Measurements from ENCODE around the gene PRKACA. TPM values are rescaled to one million over a fixed set of nuclear protein-coding genes. Genes with fewer than 3 reads are reported as not detected.

PRKACA gene
- total RNA-seq, 2 donors from 2014 or later, result 34.8 to 106 TPM

DNA sequence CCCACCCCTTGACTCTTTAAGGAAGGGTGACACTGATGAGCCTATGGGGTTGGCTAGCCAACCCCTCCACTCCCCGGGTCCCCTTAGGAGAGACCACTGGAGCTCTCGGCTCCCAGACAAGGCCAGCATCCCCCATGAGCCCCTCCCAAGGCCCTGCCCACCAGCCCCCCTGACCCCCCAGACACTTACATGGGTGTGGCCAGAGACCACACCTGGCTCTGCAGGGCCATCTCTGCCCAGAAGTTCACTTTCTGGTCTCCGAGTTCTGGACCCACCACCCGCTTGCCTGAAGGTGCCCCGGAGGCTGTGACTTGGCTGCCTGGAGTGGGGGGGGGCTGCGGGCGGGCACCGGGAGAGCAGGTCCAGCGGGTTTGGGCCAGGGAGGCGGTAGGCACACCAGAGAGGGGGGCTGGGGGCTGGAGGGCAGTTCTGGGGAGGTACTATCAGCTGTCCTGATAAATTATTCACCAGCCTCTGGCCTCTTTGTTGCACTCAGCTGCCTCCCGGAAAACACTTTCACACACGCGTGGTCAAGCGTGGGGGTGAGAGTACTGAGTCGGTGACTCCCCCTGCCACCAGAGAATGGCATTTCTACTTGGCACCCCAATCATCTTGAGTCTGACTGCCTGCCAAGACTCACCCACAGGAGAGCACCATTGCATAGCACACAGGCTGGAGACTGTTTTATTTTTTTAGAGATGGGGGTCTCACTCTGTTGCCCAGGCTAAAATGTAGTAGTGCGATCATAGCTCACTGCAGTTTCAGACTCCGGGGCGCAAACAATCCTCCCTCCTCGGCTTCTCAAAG is 55.6 kb downstream of the PRKACA start, which contains the start of gene PALM3:
Gene PALM3 (minus strand): TSS at position 326 of the 807 bp plus-strand sequence. CDS start 96 bp downstream, at position 230.
- DNase-seq (ENCODE audit: low spot score), result peak; percentile 42
- intact Hi-C loops (cut with DNase I), result no loop called here
- Histone ChIP-seq H3K36me3 (no peaks in the 10 kb centered on the region), H3K27me3 (replicated peaks; ENCODE audit: insufficient read depth) (no peaks in the 10 kb centered on the region), H3K9me3 (no peaks in the 10 kb centered on the region), H3K4me3 (no peak within 1 kb of the TSS), H3K27ac (peak within 1 kb of the TSS in 1 of 2 donors; percentile 36), H3K4me1 (replicated peaks) (no peaks in the 10 kb centered on the region)
- TF ChIP-seq POLR2A (IDR thresholded peaks at IDR 0.05) (no peak), POLR2AphosphoS5 (IDR thresholded peaks at IDR 0.05) (peak; percentile 9)
- TF ChIP-seq, protein P1, sequence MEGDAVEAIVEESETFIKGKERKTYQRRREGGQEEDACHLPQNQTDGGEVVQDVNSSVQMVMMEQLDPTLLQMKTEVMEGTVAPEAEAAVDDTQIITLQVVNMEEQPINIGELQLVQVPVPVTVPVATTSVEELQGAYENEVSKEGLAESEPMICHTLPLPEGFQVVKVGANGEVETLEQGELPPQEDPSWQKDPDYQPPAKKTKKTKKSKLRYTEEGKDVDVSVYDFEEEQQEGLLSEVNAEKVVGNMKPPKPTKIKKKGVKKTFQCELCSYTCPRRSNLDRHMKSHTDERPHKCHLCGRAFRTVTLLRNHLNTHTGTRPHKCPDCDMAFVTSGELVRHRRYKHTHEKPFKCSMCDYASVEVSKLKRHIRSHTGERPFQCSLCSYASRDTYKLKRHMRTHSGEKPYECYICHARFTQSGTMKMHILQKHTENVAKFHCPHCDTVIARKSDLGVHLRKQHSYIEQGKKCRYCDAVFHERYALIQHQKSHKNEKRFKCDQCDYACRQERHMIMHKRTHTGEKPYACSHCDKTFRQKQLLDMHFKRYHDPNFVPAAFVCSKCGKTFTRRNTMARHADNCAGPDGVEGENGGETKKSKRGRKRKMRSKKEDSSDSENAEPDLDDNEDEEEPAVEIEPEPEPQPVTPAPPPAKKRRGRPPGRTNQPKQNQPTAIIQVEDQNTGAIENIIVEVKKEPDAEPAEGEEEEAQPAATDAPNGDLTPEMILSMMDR (IDR thresholded peaks at IDR 0.05), result peak in 1 of 4 experiments; percentile 26
- WGBS, result 43% methylated on average over 19 of the region's 19 CpGs

DNA sequence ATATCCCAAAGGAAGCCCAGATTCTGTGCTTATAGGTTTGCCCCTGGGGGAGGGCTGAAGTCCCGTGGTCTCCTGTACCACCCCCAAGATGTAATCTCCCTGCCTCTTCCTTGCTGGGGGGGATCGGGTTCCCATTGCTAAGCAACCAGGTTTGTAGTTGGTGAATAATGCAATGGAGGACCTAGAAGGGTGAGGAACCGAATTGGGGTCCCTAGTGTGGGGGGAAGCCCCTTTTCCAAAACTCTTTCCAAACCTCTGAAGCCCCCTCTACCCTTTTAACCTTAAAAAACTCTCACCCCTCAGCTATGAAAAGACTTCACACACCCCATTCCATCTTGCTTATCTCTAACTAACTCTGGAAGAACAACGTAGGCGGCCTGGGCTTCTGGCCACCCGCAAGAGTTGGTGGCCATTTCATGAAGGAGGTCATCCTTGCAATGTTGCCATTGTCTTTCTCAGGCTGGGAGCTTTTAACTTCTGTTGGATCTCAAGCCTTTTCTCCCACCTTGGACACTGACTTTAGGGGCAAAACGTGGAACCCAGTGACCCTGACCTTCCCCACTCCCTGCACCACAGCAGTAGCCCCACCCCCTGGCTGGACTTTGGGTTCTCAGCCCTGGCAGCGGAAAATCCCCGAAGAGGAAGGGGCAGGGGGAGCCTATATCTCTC is 56.3 kb downstream of the PRKACA start:
- no peaks in the 10 kb centered on the region for H3K36me3 ChIP-seq
- peak overlapping the region in 1 of 2 donors; percentile 36 for H3K27ac ChIP-seq
- 60% methylated on average over 9 of the region's 9 CpGs for WGBS
- TF ChIP-seq, protein P1 (IDR thresholded peaks at IDR 0.05), result no peak
- TF ChIP-seq POLR2A (IDR thresholded peaks at IDR 0.05) (no peak), POLR2AphosphoS5 (IDR thresholded peaks at IDR 0.05) (no peak)
- H3K27me3 ChIP-seq (replicated peaks; ENCODE audit: insufficient read depth), result no peaks in the 10 kb centered on the region
- no peaks in the 10 kb centered on the region for H3K9me3 ChIP-seq
- no peaks in the 10 kb centered on the region for H3K4me1 ChIP-seq (replicated peaks)
- no peak for DNase-seq (ENCODE audit: low spot score)
- intact Hi-C loops (cut with DNase I), result no loop called here
- H3K4me3 ChIP-seq, result no peak overlapping the region

DNA sequence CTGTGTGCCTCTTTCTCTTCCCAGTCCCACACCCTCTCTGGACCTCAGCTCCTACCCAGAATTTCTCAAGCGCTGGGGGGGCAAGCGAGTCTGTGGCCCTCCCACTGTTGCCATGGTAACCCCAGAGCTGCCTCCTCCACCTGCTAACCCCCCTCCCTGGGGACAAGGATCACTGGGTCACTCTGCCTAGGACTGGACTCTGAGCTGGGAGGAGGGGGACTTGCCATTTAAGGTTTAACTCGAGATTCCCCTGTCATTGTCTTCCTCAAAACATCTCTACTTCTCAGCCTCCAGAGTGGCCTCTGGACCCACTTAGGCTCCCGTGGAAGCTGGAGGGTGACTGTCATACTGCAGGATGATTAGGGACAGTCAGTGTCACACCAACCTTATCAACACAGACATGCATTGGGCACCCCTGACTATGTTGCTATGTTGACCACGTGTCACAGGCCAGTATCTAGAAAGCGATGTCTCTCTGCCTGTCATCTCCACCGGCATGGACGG is 57.9 kb downstream of the PRKACA start:
- no peaks in the 10 kb centered on the region for H3K27me3 ChIP-seq (replicated peaks; ENCODE audit: insufficient read depth)
- TF ChIP-seq POLR2A (IDR thresholded peaks at IDR 0.05) (no peak), POLR2AphosphoS5 (IDR thresholded peaks at IDR 0.05) (no peak)
- TF ChIP-seq, protein P1 (IDR thresholded peaks at IDR 0.05), result no peak
- H3K36me3 ChIP-seq, result no peaks in the 10 kb centered on the region
- H3K27ac ChIP-seq, result no peak overlapping the region
- intact Hi-C loops (cut with DNase I), result no loop called here
- WGBS, result 60% methylated on average over 8 of the region's 8 CpGs
- no peaks in the 10 kb centered on the region for H3K9me3 ChIP-seq
- DNase-seq (ENCODE audit: low spot score), result no peak
- no peaks in the 10 kb centered on the region for H3K4me1 ChIP-seq (replicated peaks)
- no peak overlapping the region for H3K4me3 ChIP-seq

DNA sequence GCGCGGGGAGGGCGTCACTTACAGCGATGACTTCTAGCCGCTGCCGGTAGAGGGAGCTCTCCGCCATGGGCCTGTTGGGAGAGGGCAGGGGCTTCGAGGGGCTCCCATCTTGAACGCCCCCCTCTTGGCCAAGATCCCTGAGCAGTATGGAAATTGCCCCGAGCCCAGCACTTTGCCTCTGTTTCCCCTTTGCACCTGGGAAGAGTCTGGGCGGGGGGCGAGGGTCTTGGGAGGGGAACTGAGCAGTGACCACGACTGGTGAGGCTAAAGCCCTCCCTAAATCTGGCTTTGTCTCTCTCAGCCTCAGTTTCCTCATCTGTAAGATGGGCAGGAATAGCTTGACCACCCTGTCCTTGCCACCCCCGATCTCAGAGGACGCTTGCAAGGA is 58.5 kb downstream of the PRKACA start:
- Histone ChIP-seq H3K4me3 (no peak overlapping the region), H3K36me3 (no peaks in the 10 kb centered on the region), H3K27ac (no peak overlapping the region), H3K27me3 (replicated peaks; ENCODE audit: insufficient read depth) (no peaks in the 10 kb centered on the region), H3K9me3 (no peaks in the 10 kb centered on the region), H3K4me1 (replicated peaks) (no peaks in the 10 kb centered on the region)
- TF ChIP-seq, protein P1 (IDR thresholded peaks at IDR 0.05), result peak; percentile 19 to 43 (median 35)
- no peak for TF ChIP-seq POLR2A (IDR thresholded peaks at IDR 0.05)
- intact Hi-C loops (cut with DNase I), result no loop called here
- DNase-seq (ENCODE audit: low spot score), result no peak
- WGBS, result 20% methylated on average over 15 of the region's 15 CpGs

Measured in prostate gland (tissue), 2 donors.